Activated CD4-positive, alpha-beta T cell treated with anti-CD3 and anti-CD28 coated beads for 4 hours (primary cell): ENCODE measurements around the gene SLC16A10.
A peak's percentile ranks its signal among the peaks of the same experiment; 100 is the strongest.
"Not testable (repeated sequence)": the region's sequence is repeated elsewhere in the genome, so short reads cannot be mapped to it uniquely, and the experiment has no call there.

Experiments
- DNase-seq, 2 donors: peaks; one replicate each; pipeline ENCODE4 v3.0.0-alpha.2; 2020

The SLC16A10 gene

GRCh38 chr6:111189666-111190210, 102.4 kb downstream of the SLC16A10 start:
- not testable (repeated sequence) for DNase-seq

DNA sequence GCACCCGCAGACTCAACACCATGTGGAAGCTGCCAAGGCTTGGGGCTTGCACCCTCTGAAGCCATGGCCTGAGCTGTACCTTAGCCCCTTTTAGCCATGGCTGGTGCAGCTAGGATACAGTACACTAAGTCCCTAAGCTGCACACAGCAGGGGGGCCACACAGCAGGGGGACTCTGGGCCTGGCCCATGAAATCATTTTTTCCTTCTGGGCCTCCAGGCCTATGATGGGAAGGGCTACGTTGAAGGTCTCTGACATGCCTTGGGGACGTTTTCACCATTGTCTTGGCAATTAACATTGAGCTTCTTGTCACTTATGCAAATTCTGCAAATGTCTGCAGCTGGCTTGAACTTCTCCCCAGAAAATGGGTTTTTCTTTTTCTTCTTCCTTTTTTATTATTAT, 103.3 kb downstream of the SLC16A10 start:
- DNase-seq, result no peak

GRCh38 chr6:111191136-111191535, 103.8 kb downstream of the SLC16A10 start:
- DNase-seq, result not testable (repeated sequence)

DNA sequence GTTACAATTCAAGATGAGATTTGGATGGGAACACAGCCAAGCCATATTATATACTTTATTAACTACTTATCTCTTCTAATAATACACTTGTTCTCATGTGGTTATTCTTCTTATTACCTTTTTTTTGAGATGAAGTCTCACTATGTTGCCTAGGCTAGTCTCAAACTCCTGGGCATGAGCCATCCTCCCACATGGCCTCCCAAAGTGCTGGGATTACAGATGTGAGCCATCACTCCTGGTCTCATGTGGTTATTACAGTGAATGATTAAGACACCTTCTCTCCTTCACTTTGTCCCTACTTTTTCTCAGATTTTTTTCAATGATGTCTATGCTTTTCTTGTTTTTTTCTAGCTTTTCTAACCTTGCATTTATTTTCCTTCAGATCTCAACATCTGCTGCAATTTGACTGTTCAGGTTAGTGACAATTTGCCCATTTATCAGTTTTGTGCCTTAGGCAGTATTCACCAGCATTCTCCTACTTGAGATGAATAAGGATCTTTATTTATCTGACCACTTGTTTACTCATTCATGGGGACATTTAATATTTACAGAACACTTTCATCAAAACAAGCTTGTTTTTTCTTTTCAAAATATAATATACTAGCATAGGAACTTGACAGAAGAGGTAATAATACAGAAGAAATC, 105.7 kb downstream of the SLC16A10 start:
- DNase-seq, result no peak

DNA sequence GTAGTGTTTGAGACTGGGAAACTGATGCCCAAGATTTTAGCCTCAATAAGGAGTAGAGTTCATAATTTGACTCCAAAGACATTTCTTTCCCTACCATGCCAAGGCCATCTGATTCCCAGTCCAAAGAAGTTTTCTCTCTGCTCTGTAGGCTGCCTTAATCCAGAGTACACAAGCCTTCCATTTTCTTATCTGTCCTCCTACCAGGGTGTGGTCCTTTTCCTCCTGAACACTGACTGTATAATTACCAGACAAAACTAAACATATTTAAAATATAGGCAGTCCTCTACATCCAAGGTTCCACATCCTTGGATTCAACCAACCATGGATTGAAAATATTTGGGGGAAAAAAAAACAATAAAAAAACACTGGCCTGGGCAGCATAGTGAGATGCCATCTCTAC, 108.4 kb downstream of the SLC16A10 start:
- DNase-seq, result no peak

- no peak for DNase-seq
Observed at GRCh38 chr6:111198841-111199240, 111.5 kb downstream of the SLC16A10 start.

DNA sequence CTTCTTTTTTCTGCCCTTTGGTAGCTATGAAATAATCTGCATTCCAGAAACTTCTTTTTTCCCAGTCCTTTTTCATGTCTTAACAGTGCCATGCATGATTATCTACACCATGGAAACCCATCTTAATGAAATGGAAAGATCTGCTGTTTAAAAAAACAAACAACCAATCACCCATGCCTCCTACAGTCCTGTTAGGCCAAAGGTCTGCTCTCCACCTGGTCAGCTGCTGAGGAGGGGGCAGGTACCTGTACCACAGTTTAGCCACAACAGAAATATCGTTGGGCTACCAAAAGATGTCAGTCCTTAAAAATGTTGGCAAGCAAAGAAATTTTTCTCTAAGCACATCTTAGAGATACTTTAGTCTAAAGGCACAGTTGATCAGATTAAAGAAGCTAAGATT, 112.6 kb downstream of the SLC16A10 start:
- DNase-seq, result no peak

- DNase-seq, result no peak
Observed at GRCh38 chr6:111200350-111201243, 113.3 kb downstream of the SLC16A10 start.

GRCh38 chr6:111201244-111201554, 113.9 kb downstream of the SLC16A10 start:
- no peak for DNase-seq

GRCh38 chr6:111201764-111202163, 114.5 kb downstream of the SLC16A10 start:
- no peak for DNase-seq

GRCh38 chr6:111203539-111203938, 116.2 kb downstream of the SLC16A10 start:
- not testable (repeated sequence) for DNase-seq

DNA sequence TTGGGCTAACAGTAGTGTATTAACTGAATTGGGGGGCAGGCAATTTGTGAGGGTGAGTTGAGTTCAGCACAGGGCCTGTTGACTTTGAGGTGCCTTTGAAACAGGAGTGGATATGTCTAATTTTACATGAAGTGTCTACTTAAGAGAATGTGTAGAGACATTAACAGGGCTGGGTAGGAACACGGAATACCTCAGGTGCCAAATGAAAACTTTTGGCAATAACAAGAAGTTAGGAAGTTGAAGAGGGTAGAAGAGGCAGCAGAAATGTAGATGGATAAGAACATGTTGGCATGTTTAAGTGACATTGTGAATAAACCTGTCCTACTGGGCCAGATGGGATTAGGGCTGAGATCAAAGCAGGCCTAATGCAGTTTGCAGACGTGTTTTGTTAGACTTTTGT, 117.0 kb downstream of the SLC16A10 start:
- DNase-seq, result no peak

DNA sequence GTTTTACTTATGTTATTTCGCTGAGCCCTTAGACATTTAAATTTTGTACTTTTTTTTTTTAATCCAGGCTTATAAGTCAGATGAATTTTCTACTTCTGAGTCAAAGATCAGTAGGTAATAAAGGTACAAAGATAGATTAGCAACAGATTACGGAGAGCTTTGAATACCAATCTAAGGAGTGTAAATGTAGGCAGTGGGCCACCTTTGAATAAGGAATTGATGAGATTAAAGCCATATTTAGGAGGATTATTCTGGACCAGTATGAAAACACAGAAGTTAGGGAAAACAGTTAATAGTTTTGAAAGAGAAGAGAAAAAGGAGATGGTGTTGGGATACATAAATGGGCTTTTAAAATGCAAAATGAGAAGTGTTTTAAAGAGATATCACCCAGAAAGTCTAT, 117.6 kb downstream of the SLC16A10 start:
- DNase-seq, result no peak

DNA sequence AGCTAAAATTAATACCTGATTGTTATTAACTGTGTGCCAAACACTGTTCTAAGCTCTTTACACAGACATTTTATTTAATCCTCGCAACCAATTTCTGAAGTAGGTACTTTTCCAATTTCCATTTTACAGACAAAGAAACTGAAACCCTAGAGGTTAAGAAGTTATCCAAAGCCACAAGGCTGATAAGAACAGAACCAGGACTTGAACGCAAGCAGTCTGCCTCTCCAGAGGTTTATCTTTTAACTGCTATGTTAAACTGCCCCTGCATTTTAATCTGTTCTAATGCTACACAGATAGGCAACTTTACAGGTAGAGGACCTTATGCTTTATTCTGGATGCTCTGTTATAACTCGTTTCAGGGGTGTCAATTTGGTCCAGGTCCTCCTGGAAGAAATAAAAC, 118.2 kb downstream of the SLC16A10 start:
- no peak for DNase-seq

GRCh38 chr6:111207141-111207858, 120.0 kb downstream of the SLC16A10 start:
- no peak for DNase-seq

DNA sequence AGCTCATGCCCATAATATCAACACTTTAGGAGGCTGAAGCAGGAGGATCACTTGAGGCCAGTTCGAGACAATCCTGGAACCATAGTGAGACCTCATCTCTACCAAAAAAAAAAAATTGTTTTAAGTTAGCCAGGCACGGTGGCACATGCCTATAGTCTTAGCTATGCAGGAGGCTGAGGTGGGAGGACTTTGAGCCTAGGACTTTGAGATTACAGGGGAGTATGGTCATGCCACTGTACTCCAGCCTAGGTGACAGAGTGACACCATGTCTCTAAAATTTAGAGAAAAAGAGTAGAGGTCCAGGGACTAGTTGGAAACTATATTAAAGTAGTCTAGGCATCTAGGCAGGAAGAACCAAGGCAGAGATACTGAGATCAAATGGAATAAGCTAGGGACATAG, 121.6 kb downstream of the SLC16A10 start:
- no peak for DNase-seq

DNA sequence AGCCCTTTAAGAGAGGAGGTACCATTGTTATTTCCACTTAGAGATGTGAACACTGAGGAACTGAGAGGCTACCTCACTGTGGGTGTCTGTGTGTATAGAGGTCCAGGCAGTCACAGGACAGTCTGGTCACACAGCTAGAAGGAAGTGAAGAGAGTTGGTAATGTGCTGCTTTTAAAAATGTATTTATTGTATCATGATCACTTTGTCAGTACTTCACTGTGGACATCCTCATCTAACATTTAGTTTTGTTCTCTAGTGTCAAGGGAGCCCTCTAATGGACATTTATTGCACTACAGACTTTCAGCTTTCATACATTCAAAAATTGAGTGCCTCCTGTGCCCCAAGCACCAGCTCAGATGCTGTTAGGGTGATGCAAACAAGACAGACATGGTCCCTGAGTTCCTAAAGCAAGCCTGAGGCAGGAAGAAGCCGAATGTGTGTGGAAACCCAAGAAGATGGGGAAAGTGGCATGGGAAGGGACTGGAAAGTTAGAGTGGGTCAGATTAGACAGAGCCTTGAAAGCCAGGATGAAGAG, 123.0 kb downstream of the SLC16A10 start:
- peak; percentile 8 to 35 for DNase-seq

GRCh38 chr6:111211411-111212030, 124.2 kb downstream of the SLC16A10 start:
- DNase-seq, result no peak

DNA sequence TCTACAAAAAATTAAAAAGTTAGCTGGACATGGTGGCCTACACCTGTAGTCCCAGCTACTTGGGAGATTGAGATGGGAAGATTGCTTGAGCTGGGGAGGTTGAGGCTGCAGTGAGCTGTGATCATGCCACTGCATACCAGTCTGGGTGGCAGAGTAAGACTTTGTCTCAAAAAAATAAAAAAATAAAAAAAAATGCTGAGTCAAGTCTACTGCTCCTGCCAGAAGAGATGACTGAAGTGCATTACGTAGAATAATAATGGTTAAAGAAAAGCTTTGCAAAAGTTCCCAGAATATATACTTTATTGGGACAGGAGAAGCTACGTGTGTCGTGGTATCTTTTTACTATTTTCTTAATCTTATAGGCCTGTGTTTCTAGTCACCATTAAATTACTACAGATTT, 125.3 kb downstream of the SLC16A10 start:
- DNase-seq, result no peak

DNA sequence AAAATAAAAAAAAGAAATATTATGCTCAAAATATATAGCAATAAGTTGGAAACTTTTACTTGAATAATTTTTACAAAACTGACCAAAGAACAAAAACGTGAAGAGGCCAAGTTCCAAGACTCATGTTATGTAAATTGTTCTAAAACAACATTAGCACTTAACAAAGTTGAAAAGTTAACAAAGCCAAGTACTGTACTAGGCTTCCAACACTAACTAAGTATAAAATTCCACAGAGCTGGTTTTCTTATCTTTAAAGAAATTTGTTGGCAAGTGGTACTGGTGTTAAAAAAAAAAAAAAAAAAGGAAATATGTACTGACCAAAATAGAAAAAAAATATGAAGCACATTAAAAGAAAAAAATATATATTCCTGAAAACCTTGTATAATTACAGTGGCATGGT, 127.8 kb downstream of the SLC16A10 start:
- no peak for DNase-seq

- no peak for DNase-seq
Observed at GRCh38 chr6:111219785-111220184, 132.5 kb downstream of the SLC16A10 start.

GRCh38 chr6:111220383-111221031, 133.2 kb downstream of the SLC16A10 start:
- DNase-seq, result no peak
